IMR-90 (cell line): Measurements from ENCODE around the gene GABARAPL2. TPM values are rescaled to one million over a fixed set of nuclear protein-coding genes. Genes with fewer than 3 reads are reported as not detected.
"Not testable (repeated sequence)": the region's sequence is repeated elsewhere in the genome, so short reads cannot be mapped to it uniquely, and the experiment has no call there.

ENCODE experiments used
- ATAC-seq: fragments of 200-7000 bp; cut with Tn5 transposase; 2 replicates; pipeline ENCODE4 v1.9.1; 2020; ENCODE audit warnings: low read depth, mild to moderate bottlenecking, moderate library complexity
- BruUV-seq: library from RNA; stranded (reverse); fragments of 400-500 nt; replicated peaks from 2 replicates; lab custom pipeline; 2021; lab: Mats Ljungman, UMichigan
- CTCF ChIA-PET: fragments of 300-600 bp; formaldehyde crosslinking; extraction: SDS; loops from one replicate; lab custom pipeline; 2021; ENCODE audit warnings: antibody characterized with exemption; lab: Yijun Ruan, JAX
- POLR2A ChIA-PET: fragments of 300-600 bp; sonication (Branson Sonifier 250); formaldehyde crosslinking; loops from one replicate; lab custom pipeline; 2022; ENCODE audit warnings: antibody characterized with exemption; ENCODE audit not compliant: unreplicated experiment; lab: Charles Lee
- DNase-seq: peaks from one replicate; pipeline ENCODE4 v3.0.0; 2013
- H2AFZ ChIP-seq: replicated peaks from 2 replicates; pipeline ENCODE3; 2013; ENCODE audit warnings: low read length, mild to moderate bottlenecking; ENCODE audit not compliant: poor library complexity
- H2AK5ac ChIP-seq: 2 replicates; pipeline ENCODE4 v1.6.1; 2013; ENCODE audit warnings: low read depth, low read length, inconsistent platforms
- H2AK9ac ChIP-seq: replicated peaks from 2 replicates; pipeline ENCODE3; 2013; ENCODE audit warnings: mild to moderate bottlenecking, low read depth, low read length, moderate library complexity; ENCODE audit not compliant: poor library complexity
- H2BK120ac ChIP-seq: 2 replicates; pipeline ENCODE4 v1.6.1; 2013; ENCODE audit warnings: low read depth, low read length, inconsistent platforms
- H2BK15ac ChIP-seq: 3 replicates; pipeline ENCODE4 v1.6.1; 2013; ENCODE audit warnings: low read depth, low read length, inconsistent platforms
- H2BK20ac ChIP-seq: 2 replicates; pipeline ENCODE4 v1.6.1; 2013; ENCODE audit warnings: low read depth, mild to moderate bottlenecking, inconsistent platforms, low read length, moderate library complexity
- H2BK5ac ChIP-seq: 2 replicates; pipeline ENCODE4 v1.6.1; 2013; ENCODE audit warnings: mild to moderate bottlenecking, low read depth, low read length, inconsistent platforms; ENCODE audit not compliant: poor library complexity, severe bottlenecking
- H3K14ac ChIP-seq: replicated peaks from 2 replicates; pipeline ENCODE4 v1.6.1; 2013; ENCODE audit warnings: low read depth, low read length, inconsistent platforms
- H3K18ac ChIP-seq: 2 replicates; pipeline ENCODE4 v1.6.1; 2013; ENCODE audit warnings: low read depth, low read length, control low read depth
- H3K23ac ChIP-seq: 2 replicates; pipeline ENCODE4 v1.6.1; 2013; ENCODE audit warnings: low read depth, low read length, inconsistent platforms
- H3K27ac ChIP-seq: 2 replicates; pipeline ENCODE4 v1.5.1; 2013; ENCODE audit warnings: mild to moderate bottlenecking, control low read depth, low read length; ENCODE audit not compliant: insufficient read depth
- H3K27me3 ChIP-seq: 2 replicates; pipeline ENCODE4 v1.6.1; 2013; ENCODE audit warnings: low read length; ENCODE audit not compliant: control insufficient read depth, insufficient read depth
- H3K36me3 ChIP-seq: 2 replicates; pipeline ENCODE4 v1.6.1; 2013; ENCODE audit warnings: low read length, mixed read lengths; ENCODE audit not compliant: control insufficient read depth, insufficient read depth
- H3K4ac ChIP-seq: 2 replicates; pipeline ENCODE4 v1.6.1; 2013; ENCODE audit warnings: low read depth, low read length, inconsistent platforms
- H3K4me1 ChIP-seq: 2 replicates; pipeline ENCODE4 v1.6.1; 2013; ENCODE audit warnings: low read length, mixed read lengths; ENCODE audit not compliant: control insufficient read depth, insufficient read depth
- H3K4me2 ChIP-seq: 2 replicates; pipeline ENCODE4 v1.6.1; 2013; ENCODE audit warnings: low read depth, mild to moderate bottlenecking, control low read depth, low read length, moderate library complexity
- H3K4me3 ChIP-seq: 2 replicates; pipeline ENCODE4 v1.5.1; 2013; ENCODE audit warnings: low read depth, mild to moderate bottlenecking, control low read depth, low read length, moderate library complexity; ENCODE audit not compliant: insufficient read depth
- H3K56ac ChIP-seq: 2 replicates; pipeline ENCODE4 v1.6.1; 2013; ENCODE audit warnings: low read length, inconsistent platforms; ENCODE audit not compliant: insufficient read depth; ENCODE audit errors: extremely low read depth
- H3K79me1 ChIP-seq, 2 experiments: 2 replicates each; pipeline ENCODE4 v1.6.1; 2013; ENCODE audit warnings: low read length in 2 of 2, inconsistent platforms in 1 of 2, low read depth in 1 of 2
- H3K9ac ChIP-seq: 2 replicates; pipeline ENCODE4 v1.6.1; 2013; ENCODE audit warnings: low read depth, low read length, control low read depth
- H3K9me1 ChIP-seq: 2 replicates; pipeline ENCODE4 v1.6.1; 2013; ENCODE audit warnings: low read length, inconsistent platforms; ENCODE audit not compliant: insufficient read depth
- H3K9me3 ChIP-seq: 2 replicates; pipeline ENCODE4 v1.6.1; 2013; ENCODE audit warnings: low read length; ENCODE audit not compliant: control insufficient read depth, insufficient read depth
- H4K20me1 ChIP-seq: 2 replicates; pipeline ENCODE4 v1.6.1; 2013; ENCODE audit warnings: low read length, inconsistent platforms; ENCODE audit not compliant: insufficient read depth
- H4K5ac ChIP-seq: 2 replicates; pipeline ENCODE4 v1.6.1; 2013; ENCODE audit warnings: mild to moderate bottlenecking, low read depth, low read length, control low read depth
- H4K8ac ChIP-seq, 2 experiments: 2 replicates each; pipeline ENCODE4 v1.6.1; 2013; ENCODE audit warnings: low read depth in 2 of 2, low read length in 2 of 2, control low read depth in 1 of 2, inconsistent platforms in 1 of 2
- H4K91ac ChIP-seq: 2 replicates; pipeline ENCODE4 v1.6.1; 2013; ENCODE audit warnings: low read depth, low read length, inconsistent platforms; ENCODE audit not compliant: insufficient read depth
- CEBPB ChIP-seq: IDR thresholded peaks from 2 replicates; pipeline ENCODE4 v1.6.1; 2012; ENCODE audit warnings: low read depth, low read length, improper control_type of control experiment
- MAFK ChIP-seq: IDR thresholded peaks from 2 replicates; pipeline ENCODE4 v1.6.1; 2012; ENCODE audit warnings: low read depth, low read length, improper control_type of control experiment
- NFE2L2 ChIP-seq: fragments of 150-350 bp; IDR thresholded peaks from 2 replicates; pipeline ENCODE4 v1.6.1; 2016; ENCODE audit warnings: low read depth, mild to moderate bottlenecking, low read length
- RCOR1 ChIP-seq: IDR thresholded peaks from 2 replicates; pipeline ENCODE4 v1.6.1; 2012; ENCODE audit warnings: mild to moderate bottlenecking, low read length, improper control_type of control experiment; ENCODE audit not compliant: insufficient replicate concordance
- WGBS, 2 experiments: methylation state at CpG; one replicate each; pipeline versions ENCODE4 v1.1.5 to v1.1.7; 2013; ENCODE audit warnings: missing lambda C conversion rate in 2 of 2; ENCODE audit not compliant: insufficient read length in 1 of 2; ENCODE audit errors: extremely low coverage in 2 of 2; 5-methylcytosine and 5-hydroxymethylcytosine counted together
- dilution Hi-C: fragments of 300-500 bp; cut with HindIII; formaldehyde crosslinking; loops from one replicate; pipeline ENCODE4 v1.14.3; 2018; ENCODE audit warnings: low sequenced_read_pairs; ENCODE audit not compliant: unreplicated experiment
- in situ Hi-C: fragments of 300-500 bp; cut with MboI; formaldehyde crosslinking; loops from 3 replicates; pipeline ENCODE4 v1.14.3; 2019; ENCODE audit warnings: low sequenced_read_pairs, inconsistent platforms, mixed read lengths
- intact Hi-C: fragments of 100-400 bp; cut with micrococcal nuclease; formaldehyde crosslinking; loops from 2 replicates; pipeline ENCODE4 v1.10.0; 2022
- polyA plus RNA-seq, 3 experiments: library from polyadenylated mRNA; depleted of rRNA; stranded (reverse); fragments of >200 nt; gene quantifications; 2 replicates each; pipeline ENCODE4 v1.2.3, GENCODE V29; 2012; ENCODE audit warnings: low replicate concordance in 1 of 3
- total RNA-seq: library from RNA; depleted of rRNA; stranded (reverse); fragments of >200 nt; gene quantifications from 2 replicates; pipeline ENCODE4 v1.2.3, GENCODE V29; 2012

The GABARAPL2 gene
- total and polyA plus RNA-seq, 2 of the 4 experiments (the other 2 are of a cell fraction), result 33.3 to 65.9 TPM

- TF ChIP-seq RCOR1 (no peak), MAFK (no peak), NFE2L2 (no peak), CEBPB (no peak)
- no peak overlapping the region for H2BK20ac ChIP-seq
- no CpG with 5 or more reads among the region's 4 CpGs for WGBS, 2 experiments
- no peaks in the 10 kb centered on the region for H3K9me1 ChIP-seq
- no peaks in the 10 kb centered on the region for H3K79me1 ChIP-seq
- no peak overlapping the region for H3K4me3 ChIP-seq
- H3K9me3 ChIP-seq, result no peaks in the 10 kb centered on the region
- no peak overlapping the region for H2BK15ac ChIP-seq
- no peak overlapping the region for H3K14ac ChIP-seq
- CTCF ChIA-PET, result no interaction called here
- H2AK9ac ChIP-seq, result no peak overlapping the region
- no peak overlapping the region for H3K56ac ChIP-seq
- no peaks in the 10 kb centered on the region for H4K20me1 ChIP-seq
- H4K8ac ChIP-seq, result no peak overlapping the region
- BruUV-seq, result no TSS peak
- H2BK5ac ChIP-seq, result no peak overlapping the region
- ATAC-seq (no peak), DNase-seq (no peak)
- H4K91ac ChIP-seq, result no peak overlapping the region
- no peak overlapping the region for H3K23ac ChIP-seq
- in situ Hi-C loops, result no loop called here
- H3K4me1 ChIP-seq, result no peaks in the 10 kb centered on the region
- H3K9ac ChIP-seq, result no peak overlapping the region
- no peak overlapping the region for H3K27ac ChIP-seq
- intact Hi-C loops, result no loop called here
- H4K5ac ChIP-seq, result no peak overlapping the region
- peaks cover 4% of the 10 kb centered on the region; the same call in 1 of the 2 replicates for H3K27me3 ChIP-seq
- no peak overlapping the region for H3K4me2 ChIP-seq
- no peak overlapping the region for H3K18ac ChIP-seq
- no peak overlapping the region for H2BK120ac ChIP-seq
- no peak overlapping the region for H2AFZ ChIP-seq
- no peak overlapping the region for H3K4ac ChIP-seq
- dilution Hi-C loops, result no loop called here
- H2AK5ac ChIP-seq, result no peak overlapping the region
- no peaks in the 10 kb centered on the region for H3K36me3 ChIP-seq
- POLR2A ChIA-PET, result no interaction called here
These were observed 28.4 kb upstream of the GABARAPL2 start for GRCh38 chr16:75537776-75538175.

DNA sequence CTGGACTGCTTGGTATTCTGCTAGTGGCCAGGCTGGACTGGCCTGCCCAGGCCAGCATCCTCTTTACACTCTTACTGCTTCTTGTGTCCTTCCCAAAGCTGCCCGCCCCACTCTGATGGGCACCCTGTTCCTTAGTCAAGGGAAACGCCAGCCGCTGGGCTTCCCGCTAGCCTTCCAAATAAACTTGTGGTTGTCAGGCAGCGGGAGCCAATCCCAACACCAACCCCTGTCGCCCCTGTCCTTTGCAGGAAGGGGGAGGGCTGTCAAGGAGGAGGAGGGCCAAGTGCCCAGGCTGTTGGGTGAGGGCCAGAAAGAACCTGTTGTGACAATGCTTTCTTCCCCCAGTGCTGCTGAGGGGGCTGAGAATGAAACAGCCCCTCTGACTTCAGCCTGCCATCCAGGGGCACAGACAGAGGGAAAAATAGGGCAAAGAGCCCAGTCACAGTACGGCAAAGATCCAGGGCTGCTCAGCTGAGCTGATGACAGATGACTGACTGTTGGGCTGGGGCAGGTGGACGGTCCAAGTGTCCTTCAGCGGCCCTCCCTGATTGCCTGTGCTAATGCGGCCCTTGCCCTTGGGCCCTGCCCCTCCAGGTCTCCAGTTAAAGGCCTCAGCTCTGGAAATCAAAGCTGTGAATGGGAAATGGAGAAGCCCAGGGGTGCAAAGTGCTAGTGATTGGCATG lies 27.2 kb upstream of the GABARAPL2 start:
- BruUV-seq, H4K5ac ChIP-seq, H2BK20ac ChIP-seq, dilution Hi-C loops, H2AFZ ChIP-seq, H3K9me1 ChIP-seq, H3K23ac ChIP-seq, in situ Hi-C loops, ATAC-seq, H2AK5ac ChIP-seq, DNase-seq, H3K27ac ChIP-seq, POLR2A ChIA-PET, H3K4me3 ChIP-seq, H3K9ac ChIP-seq, H2BK120ac ChIP-seq, H3K18ac ChIP-seq, H4K20me1 ChIP-seq, H3K4ac ChIP-seq, H4K8ac ChIP-seq, H3K14ac ChIP-seq, H4K91ac ChIP-seq, H2BK5ac ChIP-seq, H3K4me2 ChIP-seq, H3K36me3 ChIP-seq, H3K79me1 ChIP-seq, intact Hi-C loops, H3K27me3 ChIP-seq, CTCF ChIA-PET, H3K4me1 ChIP-seq, H3K56ac ChIP-seq, H2AK9ac ChIP-seq, H3K9me3 ChIP-seq, H2BK15ac ChIP-seq: not testable (repeated sequence)
- no CpG with 5 or more reads among the region's 10 CpGs for WGBS, 2 experiments
